Retinal pigment epithelial cell (primary cell): ENCODE data around the gene ORAI2.
"Not testable (repeated sequence)": the region's sequence is repeated elsewhere in the genome, so short reads cannot be mapped to it uniquely, and the experiment has no call there.

Experiments
- DNase-seq: peaks from one replicate; pipeline ENCODE4 v3.0.0-alpha.2; 2010; ENCODE audit warnings: low read depth
- H3K4me3 ChIP-seq: 2 replicates; pipeline ENCODE4 v1.5.1; 2011; ENCODE audit warnings: mild to moderate bottlenecking, low read length, control low read depth, moderate library complexity
- TF ChIP-seq, protein P1 (sequence below): conservative IDR thresholded peaks from 2 replicates; pipeline ENCODE4 v1.5.1; 2011; ENCODE audit warnings: low read depth, low read length, control low read depth, inconsistent platforms

The ORAI2 gene

DNA sequence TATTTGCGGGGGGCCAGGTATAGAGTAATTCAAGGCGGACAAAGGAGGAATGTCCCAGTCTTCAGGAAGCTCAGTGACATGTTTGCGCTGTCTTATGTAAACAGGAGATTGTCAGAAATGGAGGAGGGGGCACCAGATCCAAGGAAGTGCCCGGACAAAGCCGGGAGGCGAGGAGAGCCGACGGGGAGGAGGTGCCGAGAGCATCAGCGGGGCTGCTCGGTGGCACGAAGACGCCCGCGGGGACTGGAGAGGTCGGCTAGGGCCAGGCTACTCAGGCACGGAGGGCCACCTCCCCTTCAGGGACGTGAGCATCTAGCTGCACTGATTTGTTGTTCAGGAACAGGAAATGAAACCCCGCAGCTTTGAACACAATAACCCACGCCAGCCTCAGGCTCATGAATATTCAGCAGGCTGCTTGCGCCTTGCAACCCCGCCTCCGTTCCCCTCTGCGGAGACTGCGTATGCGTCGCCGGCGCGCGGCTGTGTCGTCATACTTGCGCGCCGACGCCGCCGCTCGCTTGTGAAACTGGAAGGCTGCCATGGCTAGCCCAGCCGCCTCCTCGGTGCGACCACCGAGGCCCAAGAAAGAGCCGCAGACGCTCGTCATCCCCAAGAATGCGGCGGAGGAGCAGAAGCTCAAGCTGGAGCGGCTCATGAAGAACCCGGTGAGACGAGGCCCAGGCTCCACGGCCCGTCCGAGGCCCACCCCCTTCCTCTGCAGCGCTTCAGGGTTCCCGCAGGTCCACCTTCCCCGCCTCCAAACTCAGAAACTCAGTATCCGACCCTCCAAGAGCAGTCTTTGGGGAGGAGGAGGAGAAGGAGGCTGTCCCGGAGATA is 37.3 kb upstream of the ORAI2 start, which contains the start of gene PRKRIP1:
Gene PRKRIP1, plus strand, starts transcription at position 491 of the 837 bp plus-strand sequence. Its CDS starts 49 bp downstream, at position 540.
- peak; percentile 78 for DNase-seq
- TF ChIP-seq, protein P1, sequence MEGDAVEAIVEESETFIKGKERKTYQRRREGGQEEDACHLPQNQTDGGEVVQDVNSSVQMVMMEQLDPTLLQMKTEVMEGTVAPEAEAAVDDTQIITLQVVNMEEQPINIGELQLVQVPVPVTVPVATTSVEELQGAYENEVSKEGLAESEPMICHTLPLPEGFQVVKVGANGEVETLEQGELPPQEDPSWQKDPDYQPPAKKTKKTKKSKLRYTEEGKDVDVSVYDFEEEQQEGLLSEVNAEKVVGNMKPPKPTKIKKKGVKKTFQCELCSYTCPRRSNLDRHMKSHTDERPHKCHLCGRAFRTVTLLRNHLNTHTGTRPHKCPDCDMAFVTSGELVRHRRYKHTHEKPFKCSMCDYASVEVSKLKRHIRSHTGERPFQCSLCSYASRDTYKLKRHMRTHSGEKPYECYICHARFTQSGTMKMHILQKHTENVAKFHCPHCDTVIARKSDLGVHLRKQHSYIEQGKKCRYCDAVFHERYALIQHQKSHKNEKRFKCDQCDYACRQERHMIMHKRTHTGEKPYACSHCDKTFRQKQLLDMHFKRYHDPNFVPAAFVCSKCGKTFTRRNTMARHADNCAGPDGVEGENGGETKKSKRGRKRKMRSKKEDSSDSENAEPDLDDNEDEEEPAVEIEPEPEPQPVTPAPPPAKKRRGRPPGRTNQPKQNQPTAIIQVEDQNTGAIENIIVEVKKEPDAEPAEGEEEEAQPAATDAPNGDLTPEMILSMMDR, result no peak
- peak within 1 kb of the TSS; percentile 97 for H3K4me3 ChIP-seq

DNA sequence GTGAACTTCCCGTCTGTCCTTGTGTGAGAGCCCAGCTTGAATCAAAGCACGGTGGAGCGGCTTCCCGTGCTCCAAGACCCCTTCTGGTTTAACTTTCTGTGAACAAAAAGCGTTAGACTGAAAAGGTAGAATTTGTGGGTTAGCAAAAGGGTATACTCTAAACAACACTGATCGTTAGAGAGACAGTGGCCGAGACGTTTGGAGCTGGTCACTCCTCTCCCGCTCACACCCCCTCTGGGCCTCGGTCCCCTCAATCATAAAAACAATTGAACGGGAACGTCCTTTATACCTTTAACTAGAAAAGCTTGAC is 36.7 kb upstream of the ORAI2 start:
- TF ChIP-seq, protein P1, result no peak
- DNase-seq, result no peak
- H3K4me3 ChIP-seq, result peak overlapping the region; percentile 97

DNA sequence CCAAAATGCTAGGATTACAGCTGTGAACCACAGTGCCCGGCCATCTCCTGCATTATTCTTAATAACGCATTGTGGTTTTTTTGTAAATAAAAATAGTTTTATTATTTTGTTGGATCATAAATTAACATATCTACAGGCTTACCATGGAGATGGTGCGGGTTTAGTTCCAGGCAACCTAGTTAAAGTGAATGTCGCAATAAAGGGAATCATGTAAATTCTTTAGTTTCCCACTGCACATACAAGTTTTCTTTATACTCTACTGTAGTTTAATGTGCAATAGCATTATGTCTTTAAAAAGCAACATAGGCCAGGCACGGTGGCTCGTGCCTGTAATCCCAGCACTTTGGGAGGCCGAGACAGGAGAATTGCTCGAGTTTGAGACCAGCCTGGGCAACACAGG is 34.8 kb upstream of the ORAI2 start:
- DNase-seq, result no peak
- TF ChIP-seq, protein P1, result no peak
- H3K4me3 ChIP-seq, result no peak overlapping the region

DNA sequence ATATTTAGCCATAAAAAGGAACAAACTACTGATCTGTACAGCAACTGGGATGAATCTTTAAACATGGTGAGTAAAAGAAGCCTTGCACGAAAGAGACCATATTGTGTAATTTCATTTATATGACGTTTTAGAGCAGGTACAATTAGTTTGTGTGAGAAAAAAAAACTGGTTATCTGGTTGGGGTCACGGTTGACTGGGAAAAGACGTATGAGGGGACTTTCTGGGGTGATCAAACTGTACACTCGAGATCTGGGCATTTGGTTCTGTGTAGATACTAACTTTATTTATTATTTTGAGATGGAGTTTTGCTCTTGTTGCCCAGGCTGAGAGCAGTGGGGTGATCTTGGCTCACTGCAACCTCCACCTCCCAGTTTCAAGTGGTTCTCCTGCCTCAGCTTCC is 33.0 kb upstream of the ORAI2 start:
- H3K4me3 ChIP-seq, result no peak overlapping the region
- TF ChIP-seq, protein P1, result no peak
- no peak for DNase-seq

DNA sequence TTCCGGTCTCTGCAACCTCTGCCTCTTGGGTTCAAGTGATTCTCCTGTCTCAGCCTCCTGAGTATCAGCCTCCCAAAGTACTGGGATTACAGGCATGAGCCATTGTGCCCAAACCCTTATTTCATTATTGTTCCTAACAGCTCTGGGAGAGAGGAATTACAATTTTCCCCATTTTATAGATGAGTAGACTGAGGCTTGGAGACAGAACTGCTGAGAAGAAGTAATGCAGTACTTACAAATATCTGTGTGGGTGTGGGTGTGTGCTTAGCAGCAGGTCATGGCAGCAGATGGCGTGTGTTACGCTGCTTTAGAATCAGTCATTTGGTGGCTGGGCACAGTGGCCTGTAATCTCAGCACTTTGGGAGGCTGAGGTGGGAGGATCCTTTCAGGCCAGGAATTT is 29.8 kb upstream of the ORAI2 start:
- DNase-seq, result no peak
- H3K4me3 ChIP-seq, result no peak overlapping the region
- TF ChIP-seq, protein P1, result no peak

DNA sequence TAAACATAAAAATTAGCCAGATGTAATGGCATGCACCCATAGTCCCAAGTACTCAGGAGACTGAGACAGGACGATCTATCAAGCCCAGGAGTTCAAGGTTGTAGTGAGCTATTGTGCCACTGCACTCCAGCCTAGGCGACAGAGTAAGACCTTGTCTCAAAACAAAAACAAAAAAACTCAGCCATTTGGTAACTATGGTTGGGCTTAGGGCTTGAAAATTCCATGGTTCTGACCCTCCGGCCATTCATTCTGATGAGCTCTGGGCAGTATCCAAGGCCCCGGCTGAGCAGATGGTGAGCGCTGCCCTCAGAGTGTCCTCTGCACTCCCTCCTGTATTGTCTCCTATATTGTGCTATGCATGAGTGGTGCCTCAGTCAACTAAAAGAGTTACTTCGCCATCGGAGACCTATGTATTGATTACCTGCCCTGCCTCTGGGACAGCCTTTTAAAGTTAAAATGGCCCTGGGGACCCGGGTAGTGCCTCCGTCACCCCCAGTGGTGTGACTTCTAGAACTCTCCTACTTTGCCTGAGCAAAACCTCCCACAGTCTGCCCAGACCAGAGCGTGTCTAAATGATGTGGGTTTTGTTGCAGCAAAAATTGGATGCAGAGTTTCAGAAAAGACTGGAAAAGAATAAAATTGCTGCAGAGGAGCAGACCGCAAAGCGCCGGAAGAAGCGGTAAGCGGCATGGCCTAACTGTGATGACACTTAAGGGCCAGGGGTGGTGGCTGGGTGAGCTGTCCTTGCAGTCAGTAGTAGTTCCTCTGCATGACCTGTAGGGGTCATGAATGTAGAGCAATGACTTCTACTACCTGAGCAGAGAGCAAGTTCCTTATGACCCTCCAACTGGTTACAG is 29.1 kb upstream of the ORAI2 start:
- no peak for DNase-seq
- TF ChIP-seq, protein P1, result peak; percentile 64
- H3K4me3 ChIP-seq, result no peak overlapping the region

DNA sequence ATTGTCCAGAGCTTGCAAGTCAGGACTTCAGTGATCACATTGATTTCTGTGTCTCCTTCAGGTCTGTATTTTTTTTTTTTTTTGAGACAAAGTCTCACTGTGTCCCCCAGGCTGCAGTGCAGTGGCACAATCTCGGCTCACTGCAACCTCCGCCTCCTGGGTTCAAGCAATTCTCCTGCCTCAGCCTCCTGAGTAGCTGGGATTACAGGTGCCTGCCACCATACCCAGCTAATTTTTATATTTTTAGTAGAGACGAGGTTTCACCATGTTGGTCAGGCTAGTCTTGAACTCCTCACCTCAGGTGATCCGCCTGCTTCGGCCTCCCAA is 28.6 kb upstream of the ORAI2 start:
- DNase-seq, H3K4me3 ChIP-seq: not testable (repeated sequence)
